PC-3 (cell line): Measurements from ENCODE around the gene RHOXF2. TPM values are rescaled to one million over a fixed set of nuclear protein-coding genes. Genes with fewer than 3 reads are reported as not detected.

ENCODE experiments used
- ATAC-seq: fragments of 200-7000 bp; cut with Tn5 transposase; 2 replicates; pipeline ENCODE4 v1.9.1; 2020; ENCODE audit warnings: mild to moderate bottlenecking, moderate library complexity
- BruUV-seq: library from RNA; stranded (reverse); fragments of 400-500 nt; replicated peaks from 2 replicates; lab custom pipeline; 2021; lab: Mats Ljungman, UMichigan
- CTCF ChIA-PET: fragments of 300-600 bp; sonication (Branson Sonifier 250); formaldehyde crosslinking; loops from one replicate; lab custom pipeline; 2022; ENCODE audit warnings: antibody characterized with exemption; lab: Charles Lee
- POLR2A ChIA-PET: fragments of 300-600 bp; sonication (Branson Sonifier 250); formaldehyde crosslinking; loops from one replicate; lab custom pipeline; 2022; ENCODE audit warnings: antibody characterized with exemption; ENCODE audit not compliant: unreplicated experiment; lab: Charles Lee
- DNase-seq: peaks from one replicate; pipeline ENCODE4 v3.0.0-alpha.2; 2015
- H2AFZ ChIP-seq: fragments of 300-600 bp; sonication (generic); 2 replicates; pipeline ENCODE4 v1.6.0; 2016; ENCODE audit warnings: antibody characterized with exemption, low read length
- H3F3A ChIP-seq: fragments of 300-600 bp; sonication (generic); one replicate; pipeline ENCODE4 v1.6.0; 2017; ENCODE audit warnings: antibody characterized with exemption, low read length, control low read depth, mild to moderate bottlenecking; ENCODE audit not compliant: unreplicated experiment
- H3K27ac ChIP-seq: fragments of 300-600 bp; sonication (generic); 2 replicates; pipeline ENCODE4 v1.5.1; 2016; ENCODE audit warnings: mild to moderate bottlenecking, low read length
- H3K27me3 ChIP-seq: fragments of 300-600 bp; sonication (generic); 2 replicates; pipeline ENCODE4 v1.6.1; 2016; ENCODE audit warnings: low read length, mixed read lengths
- H3K36me3 ChIP-seq: fragments of 300-600 bp; sonication (generic); 2 replicates; pipeline ENCODE4 v1.6.1; 2016; ENCODE audit warnings: low read depth, mixed run types, low read length, mixed read lengths
- H3K4me1 ChIP-seq: fragments of 300-600 bp; sonication (generic); 2 replicates; pipeline ENCODE4 v1.5.1; 2016; ENCODE audit warnings: low read length; ENCODE audit not compliant: insufficient read depth
- H3K4me2 ChIP-seq: fragments of 300-600 bp; sonication (generic); 2 replicates; pipeline ENCODE4 v1.6.0; 2016; ENCODE audit warnings: low read length
- H3K4me3 ChIP-seq: fragments of 300-600 bp; sonication (generic); 2 replicates; pipeline ENCODE4 v1.5.1; 2016; ENCODE audit warnings: mild to moderate bottlenecking, low read length, mixed read lengths
- H3K79me2 ChIP-seq: fragments of 300-600 bp; sonication (generic); 2 replicates; pipeline ENCODE4 v1.6.1; 2017; ENCODE audit warnings: low read length, mixed read lengths
- H3K9ac ChIP-seq: fragments of 300-600 bp; sonication (generic); 2 replicates; pipeline ENCODE4 v1.6.0; 2016; ENCODE audit warnings: mild to moderate bottlenecking, low read length
- H3K9me2 ChIP-seq: fragments of 300-600 bp; sonication (generic); replicated peaks from 2 replicates; pipeline ENCODE4 v1.6.1; 2016; ENCODE audit warnings: mixed run types, low read length, mixed read lengths
- H3K9me3 ChIP-seq: fragments of 300-600 bp; sonication (generic); 2 replicates; pipeline ENCODE4 v1.6.1; 2016; ENCODE audit warnings: low read length, mixed read lengths
- H4K20me1 ChIP-seq: fragments of 300-600 bp; sonication (generic); 2 replicates; pipeline ENCODE4 v1.6.1; 2016; ENCODE audit warnings: low read length, mixed read lengths
- CTCF ChIP-seq: fragments of 300-600 bp; sonication (generic); conservative IDR thresholded peaks from 2 replicates; pipeline ENCODE4 v1.5.1; 2017; ENCODE audit warnings: antibody characterized with exemption, low read depth, mild to moderate bottlenecking, low read length
- EZH2 ChIP-seq: fragments of 300-600 bp; sonication (generic); IDR thresholded peaks from one replicate; pipeline ENCODE4 v1.6.1; 2017; ENCODE audit warnings: antibody characterized with exemption, mild to moderate bottlenecking, low read length; ENCODE audit not compliant: unreplicated experiment
- EZH2phosphoT487 ChIP-seq: fragments of 300-600 bp; sonication (generic); IDR thresholded peaks from 2 replicates; pipeline ENCODE4 v1.6.1; 2018; ENCODE audit warnings: mild to moderate bottlenecking, antibody characterized with exemption, low read length, borderline replicate concordance
- intact Hi-C: fragments of 100-400 bp; cut with micrococcal nuclease; formaldehyde crosslinking; loops from 2 replicates; pipeline ENCODE4 v1.9.0; 2023
- total RNA-seq: library from RNA; depleted of rRNA; stranded (reverse); fragments of >200 nt; gene quantifications from 2 replicates; pipeline ENCODE4 v1.2.3, GENCODE V29; 2014; rRNA removed

RHOXF2 gene
- total RNA-seq, 1 experiment from 2014 or later = not detected

GRCh38 chrX:120207009-120207605 lies 48.7 kb downstream of the RHOXF2 start:
- Histone ChIP-seq H3K9me3 (no peaks in the 10 kb centered on the region), H3K79me2 (no peaks in the 10 kb centered on the region), H3K4me3 (no peak overlapping the region), H3K27me3 (no peaks in the 10 kb centered on the region), H3K9ac (no peak overlapping the region), H3K4me2 (no peak overlapping the region), H3F3A (no peaks in the 10 kb centered on the region), H3K36me3 (no peaks in the 10 kb centered on the region), H3K27ac (no peak overlapping the region), H3K4me1 (peaks cover 7% of the 10 kb centered on the region; the same call in 1 of the 2 replicates), H3K9me2 (no peaks in the 10 kb centered on the region), H4K20me1 (no peaks in the 10 kb centered on the region), H2AFZ (no peak overlapping the region)
- DNase-seq (no peak), ATAC-seq (no peak)
- POLR2A ChIA-PET = no interaction called here
- intact Hi-C loops = no loop called here
- CTCF ChIA-PET = no interaction called here
- BruUV-seq = no TSS peak
- no peak for TF ChIP-seq EZH2phosphoT487
- TF ChIP-seq EZH2 = no peak
- TF ChIP-seq CTCF = no peak

- no peak overlapping the region for H3K4me2 ChIP-seq
- H3F3A ChIP-seq = no peaks in the 10 kb centered on the region
- ChIA-PET CTCF (interaction anchor here (0.5 to 0.8 kb wide), 3 partner anchors 31 to 213 kb away, joined by 3 read pairs; no protein-coding TSS in a partner anchor), POLR2A (no interaction called here)
- no peaks in the 10 kb centered on the region for H3K4me1 ChIP-seq
- DNase-seq (peak; percentile 77), ATAC-seq (peak; percentile 86)
- intact Hi-C loops = loop anchor here (1.0 kb wide), 1 partner anchor 76 kb away; no protein-coding TSS in a partner anchor
- H3K9me2 ChIP-seq = no peaks in the 10 kb centered on the region
- no peak overlapping the region for H2AFZ ChIP-seq
- H3K9me3 ChIP-seq = no peaks in the 10 kb centered on the region
- no peaks in the 10 kb centered on the region for H3K27me3 ChIP-seq
- H3K9ac ChIP-seq = no peak overlapping the region
- no peak overlapping the region for H3K4me3 ChIP-seq
- no peaks in the 10 kb centered on the region for H3K79me2 ChIP-seq
- no peaks in the 10 kb centered on the region for H3K36me3 ChIP-seq
- BruUV-seq = no TSS peak
- no peaks in the 10 kb centered on the region for H4K20me1 ChIP-seq
- no peak overlapping the region for H3K27ac ChIP-seq
- TF ChIP-seq CTCF (peak; percentile 82), EZH2 (no peak)
These were observed 55.2 kb downstream of the RHOXF2 start for GRCh38 chrX:120213438-120214265.

Other genes starting within 250 kb of the RHOXF2 start
- gene NKAP, start 214.9 kb upstream of the RHOXF2 start, total RNA-seq = 5.2 and 5.6 TPM in 2 replicates
- not detected in 2 replicates for gene RHOXF2B, start 80.9 kb upstream of the RHOXF2 start, total RNA-seq
- not detected in 2 replicates for gene RHOXF1, start 42.7 kb upstream of the RHOXF2 start, total RNA-seq
- gene ZBTB33, start 92.2 kb downstream of the RHOXF2 start, total RNA-seq = 12.1 and 14.3 TPM in 2 replicates
- gene TMEM255A, start 152.8 kb downstream of the RHOXF2 start, total RNA-seq = not detected in 2 replicates
- gene ATP1B4, start 203.5 kb downstream of the RHOXF2 start, total RNA-seq = not detected in 2 replicates